Activated T-cell treated with anti-CD3 and anti-CD28 coated beads, Interleukin-2, amount 50 U/mL, for 72 hours (primary cell): Measurements from ENCODE around the gene TRIM42. TPM values are rescaled to one million over a fixed set of nuclear protein-coding genes. Genes with fewer than 3 reads are reported as not detected.

ENCODE experiments used
- ATAC-seq, 2 donors: fragments of 150-1000 bp; cut with Tn5 transposase; replicated peaks in 1 of 2; 2 replicates each; pipeline ENCODE4 v1.10.0; 2021; ENCODE audit warnings: moderate library complexity in 2 of 2, mild to moderate bottlenecking in 1 of 2
- DNase-seq, 2 donors: peaks; one replicate each; pipeline ENCODE4 v3.0.0; 2021 to 2022; ENCODE audit warnings: mixed read lengths in 1 of 2
- H3K27ac Mint-ChIP-seq: one replicate; pipeline ENCODE4 v1.8.0; 2022; ENCODE audit warnings: mild to moderate bottlenecking, moderate library complexity, mixed read lengths
- H3K27me3 Mint-ChIP-seq: one replicate; pipeline ENCODE4 v1.8.0; 2022; ENCODE audit warnings: low read depth, mixed read lengths
- H3K36me3 Mint-ChIP-seq, 2 donors: one replicate each; pipeline ENCODE4 v1.8.0; 2022; ENCODE audit warnings: mixed read lengths in 2 of 2, mild to moderate bottlenecking in 1 of 2; ENCODE audit not compliant: insufficient read depth in 2 of 2
- H3K4me1 Mint-ChIP-seq: one replicate; pipeline ENCODE4 v1.8.0; 2022; ENCODE audit warnings: low read depth, mixed read lengths
- H3K4me3 Mint-ChIP-seq, 2 donors: one replicate each; pipeline ENCODE4 v1.8.0; 2022; ENCODE audit warnings: mild to moderate bottlenecking in 2 of 2, mixed read lengths in 2 of 2, moderate library complexity in 2 of 2
- H3K9me3 Mint-ChIP-seq, 2 donors: one replicate each; pipeline ENCODE4 v1.8.0; 2022; ENCODE audit warnings: mixed read lengths in 2 of 2
- total RNA-seq, 2 donors: library from RNA; stranded (reverse); gene quantifications; one replicate each; pipeline ENCODE4 v1.2.3, GENCODE V29; 2022

The TRIM42 gene
- total RNA-seq, 2 donors from 2014 or later, result not detected

DNA sequence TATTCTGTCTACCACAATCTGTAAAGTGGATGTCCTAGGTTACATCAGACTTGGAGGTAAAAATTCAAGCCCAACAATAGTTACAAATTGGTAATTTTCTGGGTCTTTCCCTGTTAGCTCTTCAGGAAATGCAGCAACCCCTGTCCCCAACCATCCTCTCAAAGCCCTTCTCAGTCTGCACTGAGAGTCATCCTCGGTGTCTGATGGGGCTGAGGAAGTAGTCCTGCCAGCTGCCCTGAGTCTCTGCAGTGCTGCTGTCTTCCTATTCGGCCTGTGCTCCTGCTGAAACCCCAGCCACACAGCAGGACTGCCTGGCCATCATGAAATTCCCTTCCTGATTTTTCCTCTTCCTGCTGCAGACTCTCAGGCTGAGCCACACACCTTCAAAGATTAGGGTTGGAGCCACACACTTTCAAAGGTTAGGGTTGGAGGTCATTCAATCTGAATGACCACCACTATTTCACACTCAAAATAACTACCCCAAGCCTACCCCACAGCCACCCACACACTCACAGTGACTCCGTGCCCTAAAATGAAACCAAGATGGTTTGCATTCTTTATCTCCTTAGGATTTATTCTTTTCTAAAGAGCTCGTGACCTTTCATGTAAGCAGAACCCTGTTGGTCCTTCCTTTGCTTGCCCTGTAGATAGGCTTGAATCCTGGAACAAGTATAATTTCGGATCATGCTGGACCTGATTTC is 17.6 kb downstream of the TRIM42 start:
- Mint-ChIP-seq H3K4me1 (no peaks in the 10 kb centered on the region), H3K4me3 (no peak overlapping the region), H3K27ac (no peak overlapping the region), H3K36me3 (no peaks in the 10 kb centered on the region), H3K27me3 (no peaks in the 10 kb centered on the region), H3K9me3 (no peaks in the 10 kb centered on the region)
- DNase-seq (no peak), ATAC-seq (no peak)

DNA sequence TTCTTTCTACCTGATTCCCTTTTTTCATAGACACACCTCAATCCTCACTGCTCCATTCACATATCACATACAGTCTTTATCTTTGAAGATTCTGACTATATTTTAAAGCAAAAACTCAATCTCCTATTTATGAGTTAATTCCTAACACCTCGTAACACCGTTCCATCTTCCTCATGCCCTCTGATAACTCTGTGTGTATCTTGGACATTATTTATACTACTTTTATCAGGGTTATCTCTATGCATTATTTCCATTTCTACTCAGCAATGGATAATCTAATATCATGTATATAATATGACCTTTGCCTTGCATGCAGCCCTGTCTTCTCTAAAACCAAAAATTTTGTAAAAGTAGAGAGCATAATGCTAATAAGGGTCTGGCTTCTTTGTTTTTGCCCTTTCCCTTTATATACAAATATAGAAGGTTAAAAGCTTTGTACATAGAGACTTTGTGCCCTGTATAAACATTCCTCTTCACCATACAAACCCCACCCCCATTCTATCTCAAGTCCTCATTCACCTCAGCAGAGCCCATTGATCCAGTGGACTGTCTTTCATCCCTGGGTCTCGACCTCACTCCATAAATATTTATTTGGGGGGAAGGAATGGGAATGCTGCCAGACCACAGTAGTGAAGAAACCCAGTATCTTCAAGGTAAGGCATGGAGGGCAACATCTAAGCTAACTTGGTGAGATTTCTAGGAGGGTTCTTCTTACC is 21.8 kb downstream of the TRIM42 start:
- H3K4me1 Mint-ChIP-seq, result no peaks in the 10 kb centered on the region
- H3K27me3 Mint-ChIP-seq, result no peaks in the 10 kb centered on the region
- H3K27ac Mint-ChIP-seq, result no peak overlapping the region
- no peak overlapping the region for H3K4me3 Mint-ChIP-seq
- H3K36me3 Mint-ChIP-seq, result no peaks in the 10 kb centered on the region
- ATAC-seq (no peak), DNase-seq (no peak)
- H3K9me3 Mint-ChIP-seq, result no peaks in the 10 kb centered on the region

DNA sequence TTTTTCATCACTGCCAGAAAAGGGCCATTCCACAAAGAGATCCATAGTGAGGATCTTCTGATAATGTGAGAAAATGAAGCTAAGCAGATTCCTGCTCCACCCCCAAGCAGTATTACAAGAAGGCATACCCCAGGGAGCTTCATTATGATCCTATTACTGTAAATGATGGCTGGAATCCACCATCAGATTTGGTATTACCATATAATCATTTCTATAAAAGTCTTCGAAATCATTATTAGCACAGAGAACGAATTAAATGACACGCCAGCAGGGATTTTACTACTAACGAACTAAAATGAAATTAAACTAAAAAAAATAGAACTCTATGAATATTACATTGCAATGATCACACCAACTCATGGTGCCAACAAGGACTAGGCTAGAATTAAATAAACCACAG is 24.4 kb downstream of the TRIM42 start:
- no peak overlapping the region for H3K27ac Mint-ChIP-seq
- no peak for ATAC-seq
- H3K4me3 Mint-ChIP-seq, result no peak overlapping the region
- no peaks in the 10 kb centered on the region for H3K27me3 Mint-ChIP-seq
- no peaks in the 10 kb centered on the region for H3K9me3 Mint-ChIP-seq
- H3K4me1 Mint-ChIP-seq, result no peaks in the 10 kb centered on the region
- H3K36me3 Mint-ChIP-seq, result no peaks in the 10 kb centered on the region
- no peak for DNase-seq

DNA sequence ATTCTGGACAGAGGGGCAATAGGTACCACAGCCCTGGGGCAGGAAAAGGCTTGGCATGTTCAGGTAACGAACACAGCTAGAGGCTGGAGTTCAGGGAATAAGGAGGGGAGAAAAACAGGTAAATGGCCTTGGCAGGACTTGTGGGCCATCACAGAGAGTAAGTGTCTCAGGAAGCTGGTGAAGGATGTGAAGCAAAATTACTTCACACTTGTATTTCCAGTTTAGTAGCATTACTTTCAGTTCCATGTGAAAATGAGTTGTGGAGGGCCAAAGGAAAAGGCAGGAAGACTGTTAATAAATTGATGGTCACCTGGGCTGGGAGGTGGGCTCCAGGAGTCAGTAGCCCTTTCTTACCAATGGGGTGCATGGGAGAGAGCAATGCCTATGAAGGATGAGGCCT is 25.6 kb downstream of the TRIM42 start:
- Mint-ChIP-seq H3K4me1 (no peaks in the 10 kb centered on the region), H3K4me3 (no peak overlapping the region), H3K9me3 (no peaks in the 10 kb centered on the region), H3K27ac (no peak overlapping the region), H3K27me3 (no peaks in the 10 kb centered on the region), H3K36me3 (no peaks in the 10 kb centered on the region)
- no peak for ATAC-seq
- DNase-seq, result no peak

DNA sequence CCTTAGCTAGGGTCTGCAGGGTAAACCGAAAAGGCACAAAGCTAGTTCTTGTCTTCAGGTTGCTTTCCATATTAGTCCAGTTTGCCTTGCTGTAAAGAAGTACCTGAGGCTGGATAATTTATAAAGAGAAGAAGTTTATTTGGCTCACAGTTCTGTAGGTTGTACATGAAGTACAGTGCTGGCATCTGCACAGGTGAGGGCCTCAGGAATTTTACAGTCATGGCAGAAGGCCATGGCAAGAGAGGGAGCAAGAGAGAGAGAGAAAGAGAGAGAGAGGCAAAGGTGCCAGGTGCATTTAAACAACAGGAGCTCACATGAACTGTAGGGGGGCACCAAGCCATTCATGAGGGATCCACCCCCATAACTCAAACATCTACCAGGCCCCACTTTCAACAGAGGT is 26.9 kb downstream of the TRIM42 start:
- H3K27ac Mint-ChIP-seq, result no peak overlapping the region
- H3K4me1 Mint-ChIP-seq, result no peaks in the 10 kb centered on the region
- no peaks in the 10 kb centered on the region for H3K27me3 Mint-ChIP-seq
- ATAC-seq, result no peak
- H3K4me3 Mint-ChIP-seq, result no peak overlapping the region
- no peaks in the 10 kb centered on the region for H3K9me3 Mint-ChIP-seq
- no peak for DNase-seq
- no peaks in the 10 kb centered on the region for H3K36me3 Mint-ChIP-seq

DNA sequence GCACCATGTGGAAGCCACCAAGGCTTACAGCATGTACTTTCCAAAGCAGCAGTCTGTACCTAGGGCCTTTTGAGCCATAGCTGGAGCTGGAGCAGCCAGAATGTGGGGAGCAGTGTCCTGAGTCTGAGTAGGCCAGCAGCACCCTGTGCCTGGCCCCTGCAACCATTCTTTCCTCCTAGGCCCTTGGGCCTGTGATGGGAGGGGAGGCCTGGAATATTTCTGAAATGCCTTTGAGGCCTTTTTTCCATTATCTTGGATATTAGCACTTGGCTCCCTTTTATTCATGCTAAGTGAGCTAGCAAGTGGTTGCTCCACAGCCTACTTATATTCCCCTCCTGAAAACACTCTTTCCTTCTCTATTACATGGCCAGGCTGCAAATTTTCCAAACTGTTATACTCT is 28.1 kb downstream of the TRIM42 start:
- no peaks in the 10 kb centered on the region for H3K27me3 Mint-ChIP-seq
- H3K27ac Mint-ChIP-seq, result no peak overlapping the region
- no peaks in the 10 kb centered on the region for H3K4me1 Mint-ChIP-seq
- ATAC-seq (no peak), DNase-seq (no peak)
- no peak overlapping the region for H3K4me3 Mint-ChIP-seq
- no peaks in the 10 kb centered on the region for H3K9me3 Mint-ChIP-seq
- no peaks in the 10 kb centered on the region for H3K36me3 Mint-ChIP-seq

DNA sequence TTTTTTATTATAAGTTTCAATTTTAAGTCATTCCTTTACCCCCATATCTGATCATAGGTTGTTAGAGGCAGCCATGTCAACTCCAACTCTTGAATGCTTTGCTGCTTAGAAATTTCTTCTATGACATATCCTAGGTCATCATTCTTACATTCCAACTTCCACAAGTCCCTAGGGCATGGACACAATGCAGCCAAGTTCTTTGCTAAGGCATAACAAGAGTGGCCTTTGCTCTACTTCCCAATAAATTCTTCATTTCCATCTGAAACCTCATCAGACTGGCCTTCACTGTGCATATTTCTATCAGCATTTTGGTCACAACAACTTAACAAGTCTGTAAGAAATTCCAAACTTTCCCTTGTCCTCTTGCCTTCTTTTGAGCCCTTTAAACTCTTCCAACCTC is 28.5 kb downstream of the TRIM42 start:
- H3K27me3 Mint-ChIP-seq, result no peaks in the 10 kb centered on the region
- no peak overlapping the region for H3K27ac Mint-ChIP-seq
- no peak for ATAC-seq
- H3K4me3 Mint-ChIP-seq, result no peak overlapping the region
- H3K9me3 Mint-ChIP-seq, result no peaks in the 10 kb centered on the region
- H3K36me3 Mint-ChIP-seq, result no peaks in the 10 kb centered on the region
- no peak for DNase-seq
- no peaks in the 10 kb centered on the region for H3K4me1 Mint-ChIP-seq

DNA sequence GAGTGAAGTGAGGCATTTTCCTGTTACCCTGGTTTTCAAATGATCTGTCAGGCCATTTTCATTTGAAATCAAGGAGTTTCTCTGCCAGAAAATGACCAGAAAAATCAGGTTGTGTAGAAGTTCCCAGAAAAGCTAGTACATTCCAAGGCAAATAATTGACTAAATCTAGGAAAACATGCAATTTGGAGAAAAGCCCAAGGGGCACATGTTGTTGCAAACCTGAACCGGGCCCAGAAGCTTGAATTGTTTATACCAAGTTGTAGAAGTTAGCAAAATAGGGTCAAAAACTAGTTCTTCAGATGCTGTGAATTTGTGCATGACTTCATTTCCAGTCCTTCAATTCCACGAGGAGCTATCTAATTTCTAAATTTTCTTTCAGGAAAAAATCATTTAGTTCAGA is 31.0 kb downstream of the TRIM42 start:
- DNase-seq, result no peak
- no peaks in the 10 kb centered on the region for H3K9me3 Mint-ChIP-seq
- ATAC-seq, result no peak
- no peaks in the 10 kb centered on the region for H3K4me1 Mint-ChIP-seq
- no peaks in the 10 kb centered on the region for H3K27me3 Mint-ChIP-seq
- no peak overlapping the region for H3K4me3 Mint-ChIP-seq
- no peaks in the 10 kb centered on the region for H3K36me3 Mint-ChIP-seq
- H3K27ac Mint-ChIP-seq, result no peak overlapping the region

DNA sequence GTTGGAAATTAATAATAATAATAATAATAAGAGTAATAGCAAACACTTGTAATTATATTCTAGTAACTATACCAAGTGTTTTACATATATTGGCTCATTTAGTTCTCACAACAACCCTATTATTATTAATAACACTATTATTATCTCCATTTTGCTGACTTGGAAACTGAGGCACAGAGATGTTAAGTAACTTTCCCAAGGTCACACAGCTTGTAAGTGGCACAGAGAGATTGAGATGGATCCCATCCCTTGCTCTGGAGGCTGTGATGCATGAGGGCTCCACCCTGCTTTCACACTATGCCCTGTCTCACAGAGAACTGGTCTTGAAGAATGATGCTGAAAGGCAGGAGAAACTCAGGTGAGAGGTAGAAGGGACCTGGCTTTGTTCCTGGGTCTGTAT is 31.9 kb downstream of the TRIM42 start:
- no peak for ATAC-seq

DNA sequence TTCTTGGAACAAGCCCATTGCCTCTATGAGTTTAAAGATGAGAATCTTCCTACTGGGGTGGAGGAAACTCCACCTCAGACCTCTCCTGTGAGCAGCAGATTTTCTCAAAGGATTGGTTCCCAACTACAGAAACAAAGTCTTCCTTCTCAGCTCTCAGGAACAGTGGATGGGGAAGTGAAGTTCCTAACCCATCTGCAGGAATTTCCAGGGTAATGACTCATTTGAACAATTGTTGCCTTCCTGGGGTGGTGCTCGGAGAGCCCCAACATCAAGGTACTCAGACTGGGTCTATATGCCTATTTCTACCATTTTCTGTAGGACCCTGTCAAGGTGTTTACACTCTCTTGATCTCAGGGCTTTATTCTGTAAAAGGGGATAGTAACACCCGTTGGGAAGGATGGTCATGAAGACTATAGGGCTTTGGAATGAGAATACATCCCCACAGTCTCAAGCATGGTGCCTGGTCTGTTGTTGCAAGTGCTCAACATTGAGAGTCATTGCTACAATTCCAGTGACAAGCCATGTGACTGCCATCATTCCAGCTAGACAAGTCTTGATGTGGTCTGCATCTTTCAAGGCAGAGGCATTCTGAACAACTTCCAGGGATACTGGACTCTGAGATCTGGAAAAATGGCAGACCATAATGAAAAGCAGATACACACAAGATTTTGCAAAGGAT is 33.0 kb downstream of the TRIM42 start:
- no peaks in the 10 kb centered on the region for H3K36me3 Mint-ChIP-seq
- DNase-seq (no peak), ATAC-seq (no peak)
- no peaks in the 10 kb centered on the region for H3K27me3 Mint-ChIP-seq
- H3K27ac Mint-ChIP-seq, result no peak overlapping the region
- no peaks in the 10 kb centered on the region for H3K4me1 Mint-ChIP-seq
- no peak overlapping the region for H3K4me3 Mint-ChIP-seq
- H3K9me3 Mint-ChIP-seq, result no peaks in the 10 kb centered on the region

More for the DNA sequence above, 31.9 kb downstream of the TRIM42 start:
- H3K27me3 Mint-ChIP-seq, result no peaks in the 10 kb centered on the region
- no peak for DNase-seq
- H3K27ac Mint-ChIP-seq, result no peak overlapping the region
- H3K9me3 Mint-ChIP-seq, result no peaks in the 10 kb centered on the region
- no peaks in the 10 kb centered on the region for H3K4me1 Mint-ChIP-seq
- H3K4me3 Mint-ChIP-seq, result no peak overlapping the region
- no peaks in the 10 kb centered on the region for H3K36me3 Mint-ChIP-seq

DNA sequence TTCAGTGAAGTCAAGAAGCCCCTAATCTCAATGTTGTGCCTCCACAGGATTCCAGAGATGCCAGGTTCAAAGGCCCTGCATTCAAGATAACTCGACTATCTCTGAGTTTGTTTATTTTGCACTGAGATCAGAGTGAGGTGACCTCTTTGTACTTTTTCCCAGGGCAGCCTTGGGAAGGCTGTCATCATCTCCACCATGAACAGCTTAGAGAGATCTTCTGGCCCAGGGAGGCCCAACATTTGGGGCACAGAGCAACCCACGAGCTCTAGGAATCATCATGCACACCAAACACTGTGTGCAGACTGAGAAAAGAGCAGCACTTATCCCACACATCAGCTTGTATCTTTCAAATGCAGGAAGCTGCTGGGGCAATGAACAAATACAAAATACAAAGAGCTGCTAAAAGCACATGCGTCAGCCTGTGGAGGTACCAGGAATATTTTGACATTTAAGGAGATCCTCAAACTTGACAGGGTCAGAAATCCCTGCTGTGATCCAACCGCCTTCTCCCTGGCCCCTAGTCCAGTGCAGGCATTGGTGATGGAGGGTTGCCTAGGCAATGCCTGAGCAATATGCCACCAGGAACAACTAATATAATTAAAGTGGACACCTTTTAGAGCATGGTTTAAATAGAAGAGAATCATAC is 33.6 kb downstream of the TRIM42 start:
- ATAC-seq (no peak), DNase-seq (no peak)
- Mint-ChIP-seq H3K4me1 (no peaks in the 10 kb centered on the region), H3K27me3 (no peaks in the 10 kb centered on the region), H3K27ac (no peak overlapping the region), H3K4me3 (no peak overlapping the region), H3K36me3 (no peaks in the 10 kb centered on the region), H3K9me3 (no peaks in the 10 kb centered on the region)

DNA sequence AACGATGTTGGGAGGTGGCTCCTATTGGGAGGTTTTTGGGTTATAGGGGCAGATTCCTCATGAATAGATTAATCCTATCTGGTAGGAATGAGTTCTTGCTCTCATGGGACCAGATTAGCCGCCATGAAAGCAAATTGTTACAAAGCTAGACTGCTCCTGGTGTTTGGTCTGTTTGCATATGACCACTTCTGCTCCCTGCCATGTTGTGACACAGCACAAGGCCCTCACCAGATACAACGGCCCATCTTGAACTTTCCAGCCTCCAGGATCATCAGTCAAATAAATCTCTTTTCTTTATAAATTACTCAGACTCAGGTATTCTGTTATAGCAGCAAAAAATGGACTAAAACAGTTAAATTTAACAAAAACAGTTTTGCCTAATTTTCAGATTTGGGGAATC is 34.4 kb downstream of the TRIM42 start:
- ATAC-seq, result no peak
- Mint-ChIP-seq H3K27me3 (no peaks in the 10 kb centered on the region), H3K36me3 (no peaks in the 10 kb centered on the region), H3K4me3 (no peak overlapping the region), H3K27ac (no peak overlapping the region), H3K9me3 (no peaks in the 10 kb centered on the region), H3K4me1 (no peaks in the 10 kb centered on the region)
- DNase-seq, result no peak

DNA sequence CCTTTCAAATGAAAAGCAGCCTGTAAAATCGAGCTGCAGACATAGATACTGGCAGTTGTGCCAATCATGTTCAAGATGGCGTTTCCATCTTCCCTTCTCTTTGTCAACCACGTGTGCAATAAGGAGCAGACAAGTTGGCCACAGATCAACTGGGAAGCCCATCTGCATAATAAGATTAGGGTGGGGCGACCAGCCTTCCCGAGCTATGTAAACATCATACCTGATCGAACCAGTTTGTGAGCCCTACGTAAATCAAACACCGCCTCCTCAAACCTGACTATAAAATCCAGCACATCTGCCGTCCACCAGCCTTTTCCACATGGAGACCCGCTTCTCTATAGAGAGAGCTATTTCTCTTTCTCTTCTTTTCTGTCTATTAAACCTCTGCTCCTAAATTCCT is 37.2 kb downstream of the TRIM42 start:
- Mint-ChIP-seq H3K36me3 (no peaks in the 10 kb centered on the region), H3K9me3 (no peaks in the 10 kb centered on the region), H3K4me3 (no peak overlapping the region), H3K4me1 (no peaks in the 10 kb centered on the region), H3K27ac (no peak overlapping the region), H3K27me3 (no peaks in the 10 kb centered on the region)
- no peak for DNase-seq
- ATAC-seq, result no peak
